SK-N-SH treated with all-trans-retinoic acid at 6 μM for 48 hours (cell line): ENCODE results near the gene CDC42BPG.

Source experiments
- ARNTL ChIP-seq: fragments of 450-650 bp; formaldehyde crosslinking; IDR thresholded peaks from 2 replicates; pipeline ENCODE4 v1.5.0; 2020; ENCODE audit warnings: low read depth, mild to moderate bottlenecking, moderate library complexity, borderline replicate concordance
- BACH2 ChIP-seq: fragments of 250-450 bp; sonication (Bioruptor Pico); IDR thresholded peaks from 2 replicates; pipeline ENCODE4 v1.9.0; 2021; ENCODE audit warnings: mild to moderate bottlenecking, borderline replicate concordance
- GLIS3 ChIP-seq: fragments of 250-450 bp; sonication (Bioruptor Pico); IDR thresholded peaks from 2 replicates; pipeline ENCODE4 v1.5.0; 2020; ENCODE audit warnings: mild to moderate bottlenecking, moderate library complexity
- ISL1 ChIP-seq: fragments of 250-450 bp; sonication (Bioruptor Pico); IDR thresholded peaks from 2 replicates; pipeline ENCODE4 v2.1.2; 2022; ENCODE audit warnings: mild to moderate bottlenecking, moderate library complexity
- PATZ1 ChIP-seq: fragments of 250-450 bp; sonication (Bioruptor Pico); IDR thresholded peaks from 2 replicates; pipeline ENCODE4 v1.8.0; 2020; ENCODE audit warnings: mild to moderate bottlenecking, moderate library complexity, borderline replicate concordance
- POU6F1 ChIP-seq: fragments of 250-450 bp; sonication (Bioruptor Pico); IDR thresholded peaks from 2 replicates; pipeline ENCODE4 v1.8.0; 2021; ENCODE audit warnings: low read depth, mild to moderate bottlenecking, moderate library complexity, borderline replicate concordance
- PPARA ChIP-seq: fragments of 250-450 bp; sonication (Bioruptor Pico); IDR thresholded peaks from 2 replicates; pipeline ENCODE4 v1.5.0; 2020; ENCODE audit warnings: mild to moderate bottlenecking, borderline replicate concordance
- TCF4 ChIP-seq: fragments of 250-450 bp; sonication (Bioruptor Pico); IDR thresholded peaks from 2 replicates; pipeline ENCODE4 v1.8.0; 2021; ENCODE audit warnings: mild to moderate bottlenecking, moderate library complexity, borderline replicate concordance
- TOX ChIP-seq: fragments of 250-450 bp; sonication (Bioruptor Pico); IDR thresholded peaks from 2 replicates; pipeline ENCODE4 v1.8.0; 2021; ENCODE audit warnings: mild to moderate bottlenecking, moderate library complexity, borderline replicate concordance
- ZFP3 ChIP-seq: fragments of 250-450 bp; sonication (Bioruptor Pico); IDR thresholded peaks from 2 replicates; pipeline ENCODE4 v1.5.0; 2020; ENCODE audit warnings: mild to moderate bottlenecking, moderate library complexity
- ZNF565 ChIP-seq: fragments of 450-650 bp; formaldehyde crosslinking; conservative IDR thresholded peaks from 2 replicates; pipeline ENCODE4 v1.5.0; 2020; ENCODE audit warnings: low read depth, mild to moderate bottlenecking, moderate library complexity
- ZNF8 ChIP-seq: fragments of 450-650 bp; formaldehyde crosslinking; IDR thresholded peaks from 2 replicates; pipeline ENCODE4 v1.5.0; 2020; ENCODE audit warnings: mild to moderate bottlenecking, moderate library complexity
- TF ChIP-seq, protein P1 (sequence below): fragments of 250-450 bp; sonication (Bioruptor Pico); IDR thresholded peaks from 2 replicates; pipeline ENCODE4 v1.5.1; 2020; ENCODE audit warnings: low read depth, mild to moderate bottlenecking, moderate library complexity

DNA sequence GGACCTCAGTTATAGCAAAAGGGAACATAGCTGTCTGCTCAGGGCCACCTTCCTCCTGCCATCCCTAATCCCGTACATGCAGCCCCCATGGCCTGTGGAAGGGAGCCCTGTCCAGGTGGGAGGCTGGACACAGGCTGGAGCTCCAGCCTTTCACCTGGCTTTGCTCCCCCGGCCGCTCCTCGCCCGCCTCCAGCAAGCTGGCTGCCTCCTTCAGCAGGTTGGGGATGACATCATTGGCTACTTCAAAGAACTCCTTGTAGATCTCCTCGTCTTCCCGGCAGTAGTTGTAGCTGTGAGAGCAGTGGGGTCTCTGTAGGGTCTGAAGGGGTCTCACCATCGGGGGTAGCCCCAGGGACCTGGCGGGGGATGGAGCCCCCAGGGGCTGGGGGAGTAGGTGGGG lies 39.0 kb downstream of the CDC42BPG start:
- TF ChIP-seq BACH2 (CRISPR knock-in tag) (no peak), ISL1 (no peak), ZNF8 (CRISPR knock-in tag) (no peak), TOX (no peak), ZNF565 (CRISPR knock-in tag) (no peak), ZFP3 (CRISPR knock-in tag) (no peak), PATZ1 (CRISPR knock-in tag) (no peak), POU6F1 (CRISPR knock-in tag) (no peak), GLIS3 (CRISPR knock-in tag) (no peak), TCF4 (CRISPR knock-in tag) (no peak), PPARA (no peak), ARNTL (CRISPR knock-in tag) (no peak)
- TF ChIP-seq, protein P1, sequence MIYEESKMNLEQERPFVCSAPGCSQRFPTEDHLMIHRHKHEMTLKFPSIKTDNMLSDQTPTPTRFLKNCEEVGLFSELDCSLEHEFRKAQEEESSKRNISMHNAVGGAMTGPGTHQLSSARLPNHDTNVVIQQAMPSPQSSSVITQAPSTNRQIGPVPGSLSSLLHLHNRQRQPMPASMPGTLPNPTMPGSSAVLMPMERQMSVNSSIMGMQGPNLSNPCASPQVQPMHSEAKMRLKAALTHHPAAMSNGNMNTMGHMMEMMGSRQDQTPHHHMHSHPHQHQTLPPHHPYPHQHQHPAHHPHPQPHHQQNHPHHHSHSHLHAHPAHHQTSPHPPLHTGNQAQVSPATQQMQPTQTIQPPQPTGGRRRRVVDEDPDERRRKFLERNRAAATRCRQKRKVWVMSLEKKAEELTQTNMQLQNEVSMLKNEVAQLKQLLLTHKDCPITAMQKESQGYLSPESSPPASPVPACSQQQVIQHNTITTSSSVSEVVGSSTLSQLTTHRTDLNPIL: no peak
